CD4-positive, alpha-beta T cell treated with Interferon gamma for 1 hour (primary cell): ENCODE data around the gene NR0B1.

Source experiments
- DNase-seq: peaks from one replicate; pipeline ENCODE4 v3.0.0-alpha.2; 2020

NR0B1 gene

GRCh38 chrX:30309139-30309571 is at the start of gene NR0B1:
TSS of gene NR0B1 (minus strand) at chrX:30309390. CDS start at chrX:30309363, 27 bp downstream.
- no peak for DNase-seq

- DNase-seq = no peak
Measured at GRCh38 chrX:30349946-30350345, 40.8 kb upstream of the NR0B1 start.

- DNase-seq = no peak
Measured at GRCh38 chrX:30343206-30343605, 34.0 kb upstream of the NR0B1 start.

- no peak for DNase-seq
Measured at GRCh38 chrX:30340753-30341152, 31.6 kb upstream of the NR0B1 start.

GRCh38 chrX:30327762-30328161 is 18.6 kb upstream of the NR0B1 start:
- DNase-seq = no peak

GRCh38 chrX:30317308-30317707 is 8.1 kb upstream of the NR0B1 start:
- no peak for DNase-seq

- DNase-seq = no peak
Measured at GRCh38 chrX:30313322-30313721, 4.1 kb upstream of the NR0B1 start.

GRCh38 chrX:30312858-30313257 is 3.7 kb upstream of the NR0B1 start:
- no peak for DNase-seq

GRCh38 chrX:30310429-30311206 is 1.4 kb upstream of the NR0B1 start:
- no peak for DNase-seq

- DNase-seq = no peak
Measured at GRCh38 chrX:30308263-30309138, 689 bp downstream of the NR0B1 start.

GRCh38 chrX:30307466-30307865 is 1.7 kb downstream of the NR0B1 start:
- DNase-seq = no peak

GRCh38 chrX:30304866-30305265 is 4.3 kb downstream of the NR0B1 start:
- DNase-seq = no peak

GRCh38 chrX:30302956-30303355 is 6.2 kb downstream of the NR0B1 start:
- DNase-seq = no peak

GRCh38 chrX:30301963-30302362 is 7.2 kb downstream of the NR0B1 start:
- no peak for DNase-seq

- DNase-seq = no peak
Measured at GRCh38 chrX:30301208-30301607, 8.0 kb downstream of the NR0B1 start.

GRCh38 chrX:30296408-30297254 is 12.6 kb downstream of the NR0B1 start:
- no peak for DNase-seq

GRCh38 chrX:30283456-30284200 is 25.6 kb downstream of the NR0B1 start:
- no peak for DNase-seq

GRCh38 chrX:30282527-30282926 is 26.7 kb downstream of the NR0B1 start:
- DNase-seq = no peak

GRCh38 chrX:30280428-30280827 is 28.8 kb downstream of the NR0B1 start:
- no peak for DNase-seq

- DNase-seq = no peak
Measured at GRCh38 chrX:30278365-30278764, 30.8 kb downstream of the NR0B1 start.

- DNase-seq = no peak
Measured at GRCh38 chrX:30275498-30275897, 33.7 kb downstream of the NR0B1 start.

GRCh38 chrX:30270639-30271038 is 38.6 kb downstream of the NR0B1 start:
- DNase-seq = no peak
